HG02938 (cell line): ENCODE data around the gene ZFC3H1.
A peak's percentile ranks its signal among the peaks of the same experiment; 100 is the strongest.

Experiments used
- ATAC-seq: cut with Tn5 transposase; IDR thresholded peaks from one replicate; pipeline ENCODE4 v1.9.1; 2021; ENCODE audit warnings: mild to moderate bottlenecking, moderate library complexity; ENCODE audit not compliant: unreplicated experiment

The ZFC3H1 gene

DNA sequence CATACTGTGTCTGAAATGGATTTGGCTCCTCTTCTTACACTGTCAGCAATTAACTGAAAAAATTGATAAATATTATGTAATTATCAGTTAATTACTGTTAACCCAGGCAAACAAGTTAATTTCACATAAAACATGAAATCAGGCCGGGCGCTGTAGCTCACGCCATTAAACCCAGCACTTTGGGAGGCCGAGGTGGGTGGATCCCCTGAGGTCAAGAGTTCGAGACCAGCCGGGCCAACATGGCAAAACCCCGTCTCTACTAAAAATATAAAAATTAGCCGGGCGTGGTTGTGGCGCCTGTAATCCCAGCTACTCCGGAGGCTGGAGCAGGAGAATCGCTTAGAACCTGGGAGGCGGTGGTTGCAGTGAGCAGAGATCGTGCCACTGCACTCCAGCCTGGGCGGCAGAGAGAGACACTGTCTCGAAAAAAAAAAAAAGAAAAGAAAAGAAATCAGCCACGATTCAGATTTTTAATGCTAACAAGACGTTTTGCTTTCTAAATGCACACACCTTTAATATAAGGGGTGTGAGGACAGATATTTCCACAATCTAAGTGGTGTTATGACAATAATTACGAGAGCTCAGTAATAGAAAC is 21.8 kb upstream of the ZFC3H1 start:
- no peak for ATAC-seq

DNA sequence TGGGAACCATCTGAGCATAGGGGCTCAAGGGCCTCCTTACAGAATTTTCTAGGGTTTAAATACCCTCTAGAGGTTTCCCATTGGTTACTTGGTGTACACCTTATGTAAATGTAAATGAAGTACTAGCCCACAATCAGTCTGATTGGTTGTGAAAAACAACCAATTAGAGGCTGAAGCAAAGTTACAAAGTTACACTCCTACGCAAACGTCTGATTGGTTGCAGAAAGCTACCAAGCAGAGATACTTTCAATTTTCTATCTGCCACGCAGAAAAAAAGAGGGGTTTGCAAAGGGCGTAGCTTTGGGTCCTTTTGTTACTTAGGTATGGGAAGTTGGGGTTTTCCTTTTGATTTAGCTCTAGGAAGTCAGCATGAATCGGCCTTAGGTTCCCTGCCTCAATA is 20.4 kb upstream of the ZFC3H1 start:
- no peak for ATAC-seq

DNA sequence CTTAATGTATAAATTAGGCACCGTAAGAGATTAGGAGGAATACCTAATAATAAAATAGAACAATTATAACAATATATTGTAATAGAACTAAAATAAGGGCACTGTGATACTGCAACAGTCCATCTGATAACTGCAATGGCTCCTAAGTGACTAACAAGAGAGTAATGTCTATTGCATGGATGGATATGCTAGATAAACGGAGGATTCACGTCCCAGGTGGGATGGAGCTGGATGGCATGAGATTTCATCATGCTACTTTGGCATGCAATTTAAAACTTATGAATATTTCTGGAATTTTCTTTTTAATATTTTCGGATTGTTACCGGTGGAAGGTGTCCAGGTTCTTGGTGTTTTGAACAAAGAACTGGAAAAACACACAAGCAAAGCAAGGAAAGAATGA is 20.0 kb upstream of the ZFC3H1 start:
- no peak for ATAC-seq

DNA sequence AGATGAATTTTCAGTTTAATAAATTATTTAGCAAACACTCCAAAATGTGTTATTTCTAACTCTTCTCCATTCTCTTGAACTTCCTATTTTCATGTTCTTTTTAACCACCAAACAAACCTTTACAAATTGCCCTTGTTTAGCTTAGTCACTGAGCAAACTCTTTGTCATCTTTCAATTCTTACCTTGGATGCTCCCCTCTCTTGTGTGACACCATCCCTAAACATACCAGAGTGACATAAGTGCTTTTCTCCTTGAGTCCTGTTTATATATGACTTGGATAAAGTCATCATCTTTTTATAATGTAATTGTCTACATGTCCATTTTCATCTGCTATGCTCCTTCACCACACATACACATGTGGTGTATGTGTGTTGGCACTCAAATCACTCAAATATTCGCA is 18.8 kb upstream of the ZFC3H1 start:
- ATAC-seq = no peak

DNA sequence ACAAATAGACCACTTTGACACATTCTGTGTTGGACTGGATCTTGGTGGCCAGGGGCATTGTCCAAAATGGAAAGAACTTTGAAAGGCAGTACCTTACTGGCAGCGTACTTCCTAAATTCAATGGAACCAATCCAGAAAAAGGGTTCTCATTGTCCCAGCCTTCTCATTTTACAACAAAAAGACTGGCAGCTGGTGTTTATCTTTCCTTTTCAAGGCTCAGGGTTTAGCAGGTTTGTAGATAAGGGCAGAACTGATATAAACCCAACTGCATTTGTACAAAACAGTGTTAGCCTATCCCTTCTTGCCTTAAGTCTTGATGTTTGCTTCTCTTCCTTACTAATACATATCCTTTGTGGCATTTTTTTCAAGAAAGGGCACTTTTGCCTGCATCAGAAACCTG is 8.2 kb upstream of the ZFC3H1 start:
- ATAC-seq = no peak

DNA sequence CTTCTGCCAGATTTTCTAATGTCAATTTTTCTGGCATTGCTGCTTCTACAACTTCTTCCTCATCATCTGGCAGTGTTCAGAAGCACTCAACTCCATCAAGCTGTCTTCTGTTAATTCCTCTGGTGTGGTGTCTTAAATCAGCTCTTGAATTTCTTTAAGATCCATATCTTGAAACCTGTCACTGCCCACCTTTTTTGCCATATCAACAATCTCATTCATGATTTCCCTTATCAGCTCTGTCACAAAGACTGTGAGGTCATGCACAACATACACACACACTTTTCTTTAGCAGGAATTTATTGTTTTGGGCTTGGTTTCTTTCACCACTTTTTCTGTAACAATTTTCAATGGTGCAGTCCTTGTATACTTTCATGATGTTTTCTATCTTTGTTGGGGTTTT is 7.7 kb upstream of the ZFC3H1 start:
- no peak for ATAC-seq

DNA sequence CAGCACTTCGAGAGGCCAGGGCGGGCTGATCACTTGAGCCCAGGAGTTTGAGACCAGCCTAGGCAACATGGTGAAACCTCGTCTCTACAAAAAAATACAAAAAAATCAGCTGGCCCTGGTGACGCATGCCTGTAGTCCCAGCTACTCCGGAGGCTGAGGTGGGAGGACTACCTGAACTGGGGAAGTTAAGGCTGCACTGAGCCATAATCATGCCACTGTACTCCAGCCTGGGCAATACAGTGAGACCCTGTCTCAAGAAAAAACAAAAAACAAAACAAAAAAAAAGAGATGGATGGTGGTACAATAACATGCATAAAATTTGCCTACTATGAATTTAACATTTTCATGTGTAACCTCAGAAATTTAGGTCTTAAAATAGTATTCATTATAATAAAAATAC is 2.6 kb upstream of the ZFC3H1 start:
- ATAC-seq = no peak

DNA sequence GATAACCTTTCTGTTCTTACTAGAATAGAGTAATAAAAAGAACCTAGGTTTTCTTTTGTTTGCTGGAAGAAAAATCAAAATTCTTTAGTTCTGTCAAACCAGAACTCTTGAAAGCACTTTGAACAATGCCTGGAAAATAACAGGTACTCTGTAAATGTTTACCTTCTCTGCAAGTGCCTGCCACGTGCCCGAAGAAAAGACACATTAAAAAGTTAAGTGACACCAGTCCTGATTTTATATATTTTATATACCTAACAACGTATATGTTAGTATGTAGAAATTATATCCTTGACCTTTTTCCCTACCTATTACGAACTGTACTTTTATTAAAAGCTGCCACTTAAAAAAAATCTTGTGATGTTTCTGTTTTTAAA is 1.4 kb upstream of the ZFC3H1 start:
- no peak for ATAC-seq

DNA sequence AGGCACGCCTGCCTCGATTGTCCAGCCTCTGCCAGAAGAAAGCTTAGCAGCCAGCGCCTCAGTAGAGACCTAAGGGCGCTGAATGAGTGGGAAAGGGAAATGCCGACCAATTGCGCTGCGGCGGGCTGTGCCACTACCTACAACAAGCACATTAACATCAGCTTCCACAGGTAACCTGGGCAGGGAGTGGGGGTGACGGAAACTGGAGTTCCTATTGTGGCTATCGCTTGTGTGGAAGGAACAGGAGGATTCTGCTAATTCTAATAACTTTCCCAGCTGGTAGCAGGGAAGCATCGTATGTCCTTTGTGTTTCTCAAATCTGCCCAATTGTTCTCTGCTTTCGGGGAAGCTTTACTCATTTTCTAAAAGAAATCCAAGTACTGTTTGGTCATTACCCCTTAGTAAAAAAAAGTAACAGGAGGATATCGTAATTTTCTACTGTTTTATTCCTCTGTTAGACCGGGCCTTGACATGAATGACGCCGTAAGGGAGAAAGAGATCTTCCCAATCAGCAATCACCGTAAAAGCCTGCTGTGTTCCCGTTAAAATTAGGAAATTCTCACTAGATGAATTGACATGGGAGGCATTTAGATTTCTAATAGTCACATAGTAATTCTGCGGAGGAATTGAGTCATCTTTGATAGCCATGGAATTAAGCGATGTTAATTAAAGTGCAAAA is 902 bp upstream of the ZFC3H1 start:
- peak; percentile 6 for ATAC-seq

DNA sequence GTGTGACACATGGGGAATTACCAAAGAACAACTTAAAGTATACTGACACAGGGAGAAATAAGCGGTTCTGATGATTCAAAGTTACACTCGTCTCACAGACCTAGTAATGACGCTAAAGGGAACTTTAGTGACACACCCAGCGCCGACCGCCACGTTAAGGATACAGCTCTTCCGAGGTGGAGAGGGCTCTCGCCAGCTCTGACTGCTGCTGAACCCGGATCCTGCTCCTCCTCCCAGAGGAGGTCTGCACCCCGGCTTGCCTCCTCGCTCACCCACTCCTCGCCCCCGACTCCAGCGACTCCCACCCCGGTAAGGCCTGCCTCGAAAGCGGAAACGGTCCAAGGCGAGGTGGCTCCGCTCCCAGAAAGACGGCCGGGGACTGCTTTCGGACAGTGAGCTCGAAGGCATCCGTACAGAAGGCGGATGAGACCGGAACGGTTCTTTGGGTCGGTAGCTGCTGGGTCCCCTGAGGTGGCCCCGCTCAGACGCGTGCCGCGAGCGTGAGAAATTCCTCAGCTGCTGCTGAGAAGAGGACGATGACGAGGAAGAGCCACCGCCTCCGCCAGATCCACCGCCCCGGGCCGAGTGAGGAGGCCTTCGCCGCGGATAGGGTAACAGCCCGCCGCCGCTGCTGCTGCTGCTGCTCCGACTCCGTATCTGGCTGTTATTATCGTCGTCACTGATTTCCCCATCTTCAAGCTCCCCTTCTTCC is 643 bp downstream of the ZFC3H1 start:
- ATAC-seq = peak; percentile 36

DNA sequence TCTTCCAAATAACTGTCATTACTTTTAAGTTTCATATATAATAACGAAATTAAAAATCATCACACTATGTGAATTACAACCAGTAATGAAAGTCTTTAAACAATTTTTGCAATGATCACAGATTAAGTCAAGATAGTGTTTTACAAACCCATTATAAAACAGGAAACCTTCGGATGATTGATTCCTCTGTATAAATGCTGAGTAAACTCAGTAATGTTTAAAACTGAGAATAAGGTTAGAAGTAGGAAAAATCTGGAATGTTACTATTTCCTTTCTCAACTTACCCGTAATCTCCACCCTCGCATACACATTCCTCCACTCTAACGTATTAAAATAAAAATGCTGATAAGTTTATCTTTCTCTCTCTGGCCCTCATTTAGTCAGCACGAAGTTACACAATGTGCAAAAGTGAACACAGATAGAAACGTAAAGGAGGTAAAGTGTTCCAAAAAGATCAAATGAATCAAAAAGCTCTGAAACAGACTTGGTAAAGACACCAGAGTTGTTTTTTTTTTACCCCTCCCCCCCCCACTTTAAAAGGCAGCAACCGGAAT is 1.6 kb downstream of the ZFC3H1 start:
- no peak for ATAC-seq

DNA sequence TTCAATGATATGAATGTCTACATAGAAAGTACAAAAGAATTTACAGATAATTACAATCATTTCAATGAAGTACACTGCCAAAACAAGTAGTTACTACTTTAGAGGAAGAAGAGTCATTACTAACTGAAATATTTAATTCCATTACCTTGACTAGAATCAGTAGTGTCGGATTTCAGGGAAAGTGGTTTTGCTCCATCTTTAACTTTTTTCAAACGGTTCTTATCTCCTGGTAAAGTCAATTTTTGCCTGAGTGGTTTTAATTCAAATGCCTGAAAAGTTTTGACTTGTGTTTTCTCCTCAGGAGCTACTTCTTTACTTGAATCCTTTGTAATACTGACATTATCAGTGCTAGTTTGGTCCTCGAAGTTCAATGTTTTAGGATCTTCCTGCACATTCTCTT is 6.9 kb downstream of the ZFC3H1 start:
- no peak for ATAC-seq

DNA sequence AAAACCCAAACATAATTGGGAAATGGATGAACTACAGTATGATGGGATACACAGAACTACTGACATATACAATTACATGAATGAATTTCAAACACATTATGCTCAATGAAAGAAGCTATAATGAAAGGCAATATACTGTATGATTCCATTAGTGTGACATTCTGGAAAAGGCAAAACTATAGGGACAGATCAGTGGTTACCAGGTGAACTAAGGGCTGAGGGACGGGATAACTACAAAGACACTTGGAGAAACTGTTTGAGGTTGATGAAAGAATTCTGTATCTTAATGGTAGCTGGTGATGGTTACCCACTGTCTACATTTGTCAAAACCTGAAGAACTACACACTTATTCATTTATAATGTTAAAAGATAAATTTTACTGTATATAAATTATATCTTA is 7.7 kb downstream of the ZFC3H1 start:
- ATAC-seq = no peak

DNA sequence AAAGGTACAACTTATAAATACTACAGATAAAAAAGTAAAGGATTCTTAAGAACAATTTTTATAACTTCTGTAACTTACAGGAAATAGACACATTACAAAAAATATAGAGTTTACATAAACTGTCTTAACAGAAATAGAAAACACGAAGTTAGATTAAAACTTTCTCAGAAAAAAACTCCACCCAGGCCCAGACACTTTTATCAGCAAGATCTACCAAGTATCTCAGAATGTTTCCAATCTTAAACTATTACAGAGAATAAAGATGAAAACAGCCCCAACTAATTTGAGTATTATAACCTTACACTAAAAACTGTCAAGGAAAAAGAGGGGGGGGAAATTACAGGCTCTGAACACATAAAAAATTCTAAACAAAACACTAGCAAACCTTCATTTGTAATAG is 8.2 kb downstream of the ZFC3H1 start:
- no peak for ATAC-seq

DNA sequence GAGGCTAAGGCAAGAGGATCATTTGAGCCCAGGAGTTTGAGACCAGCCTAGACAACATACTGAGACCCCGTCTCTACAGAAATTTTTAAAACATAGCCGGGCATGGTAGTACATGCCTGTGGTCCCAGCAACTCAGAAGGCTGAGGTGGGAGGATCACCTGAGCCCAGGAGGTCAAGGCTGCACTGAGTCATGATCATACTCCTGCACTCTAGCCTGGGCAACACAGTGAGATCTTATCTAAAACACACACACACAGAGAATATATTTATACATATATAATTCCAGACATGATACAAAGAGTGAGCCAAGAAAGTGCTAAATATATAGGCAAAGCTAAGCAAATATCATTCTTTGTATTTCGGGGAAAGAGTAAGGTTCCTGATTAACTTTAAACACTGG is 9.4 kb downstream of the ZFC3H1 start:
- no peak for ATAC-seq

DNA sequence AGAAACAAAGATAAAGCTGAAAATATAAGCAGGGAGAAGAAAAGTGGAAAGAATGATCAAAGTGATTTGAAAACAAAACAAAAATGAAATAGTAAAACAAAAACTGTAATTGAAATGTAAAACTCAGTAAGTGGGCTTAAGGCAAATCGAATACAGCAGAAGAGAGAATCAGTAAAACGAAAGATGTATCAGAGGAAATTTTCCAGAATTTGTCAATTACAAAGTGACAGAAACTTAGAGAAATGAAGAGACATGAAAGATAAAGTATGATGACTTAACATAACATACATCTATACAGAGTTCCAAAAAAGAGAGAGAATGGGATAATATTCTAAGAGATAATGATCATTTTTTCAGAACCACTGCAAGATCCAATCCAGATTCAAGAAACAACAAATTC is 10.5 kb downstream of the ZFC3H1 start:
- no peak for ATAC-seq

DNA sequence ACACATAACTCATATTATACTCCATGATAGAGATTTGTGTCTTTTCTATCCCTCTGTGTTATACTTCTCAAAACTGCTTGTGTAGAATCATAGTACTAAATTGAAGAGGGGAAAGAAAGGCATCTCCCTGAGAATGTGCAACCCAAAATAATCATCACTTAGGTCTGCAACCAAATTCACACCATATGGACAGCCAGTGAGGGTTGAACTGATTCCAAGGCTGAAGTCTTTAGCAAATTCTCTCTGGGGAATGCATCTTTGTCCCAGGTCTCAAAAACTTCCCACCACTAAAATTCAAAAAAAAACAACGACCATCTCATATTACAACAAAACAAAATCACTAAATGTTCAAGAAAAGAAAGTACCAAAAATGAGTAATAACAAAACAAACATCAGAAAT is 11.0 kb downstream of the ZFC3H1 start:
- ATAC-seq = no peak

DNA sequence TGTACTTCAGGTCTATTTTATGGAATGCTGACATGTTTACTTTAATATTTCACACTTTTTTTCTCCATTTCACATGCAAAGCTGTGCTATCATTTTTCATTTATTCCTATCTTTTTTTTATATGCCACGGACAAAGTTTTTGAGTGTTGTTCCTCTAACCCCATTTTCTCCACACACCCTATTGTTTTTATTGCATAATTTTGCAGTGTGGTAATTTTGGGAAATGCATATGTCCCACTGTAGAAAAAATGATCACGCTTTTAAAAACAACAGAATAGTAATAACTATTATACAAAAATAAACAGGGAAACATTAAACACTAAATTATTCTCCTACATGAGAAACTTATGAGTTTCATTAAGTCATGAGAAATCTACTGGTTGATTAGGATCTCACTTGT is 14.2 kb downstream of the ZFC3H1 start:
- no peak for ATAC-seq

DNA sequence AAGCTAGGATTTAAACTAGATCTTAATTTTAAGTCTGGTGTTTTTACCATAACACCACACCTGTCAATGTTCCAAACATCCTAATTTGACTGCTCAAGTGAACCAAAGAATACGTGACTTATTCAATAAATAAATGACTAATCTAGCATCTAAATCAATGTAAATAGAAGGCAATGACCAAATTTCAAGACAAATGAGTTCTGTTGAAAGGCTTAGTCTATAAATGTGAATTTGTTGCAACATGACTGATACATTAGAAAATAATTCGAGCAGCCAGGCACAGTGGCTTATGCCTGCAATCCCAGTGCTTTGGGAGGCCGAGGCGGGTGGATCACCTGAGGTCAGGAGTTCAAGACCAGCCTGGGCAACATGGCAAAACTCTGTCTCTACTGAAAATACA is 15.1 kb downstream of the ZFC3H1 start:
- no peak for ATAC-seq

DNA sequence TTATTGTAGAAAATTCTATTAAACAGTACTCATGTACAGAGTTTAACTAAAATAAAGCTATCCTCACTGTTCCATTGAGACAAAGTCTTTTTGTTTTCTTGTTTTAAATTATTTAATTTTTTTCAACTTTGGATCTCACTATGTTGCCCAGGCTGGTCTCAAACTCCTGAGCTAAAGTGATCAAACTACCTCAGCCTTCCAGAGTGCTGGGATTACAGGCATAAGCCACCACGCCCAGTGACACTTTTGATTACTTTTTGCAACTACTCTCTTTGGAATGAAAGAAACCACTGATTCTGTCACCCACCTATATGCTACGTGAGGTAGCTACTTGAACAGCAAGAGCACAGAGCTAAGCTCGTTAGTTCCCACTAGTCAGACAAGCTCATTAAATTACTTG is 17.1 kb downstream of the ZFC3H1 start:
- ATAC-seq = no peak

DNA sequence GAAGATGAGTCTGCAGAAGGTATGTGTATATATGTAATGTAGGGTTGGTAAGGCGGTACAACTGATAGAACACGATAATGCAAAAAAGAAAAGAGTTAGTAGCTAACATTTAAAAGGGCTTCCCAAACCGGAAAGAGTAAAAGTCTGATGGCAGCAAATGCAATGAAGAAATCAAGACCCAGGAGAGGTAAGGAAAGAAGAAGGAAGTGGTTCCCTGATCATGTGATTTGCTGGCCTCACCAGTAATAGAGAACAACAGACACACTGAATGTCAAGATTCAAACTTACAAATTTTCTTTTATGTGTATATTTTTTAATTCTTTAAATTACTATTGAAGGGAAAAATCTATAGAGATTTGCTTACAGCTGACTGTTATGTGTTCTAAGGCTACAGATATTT is 18.4 kb downstream of the ZFC3H1 start:
- ATAC-seq = no peak

DNA sequence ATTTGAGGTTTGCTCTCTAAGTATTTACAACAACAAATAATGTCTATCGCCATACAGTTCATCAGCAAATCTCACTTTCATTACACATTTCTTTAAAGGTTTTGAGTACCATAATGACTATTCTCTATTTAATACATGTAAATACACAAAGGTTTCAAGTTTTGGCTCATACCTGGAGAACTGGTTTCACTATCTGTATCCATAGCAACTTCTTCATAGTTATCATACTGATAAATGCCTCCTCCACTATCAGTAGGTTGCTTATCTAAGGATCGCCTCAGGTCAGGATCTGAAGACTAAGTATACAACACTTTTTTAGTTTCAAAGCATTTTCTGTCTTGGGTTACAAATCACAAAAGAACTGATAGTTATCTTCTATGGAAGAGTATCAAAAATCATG is 21.4 kb downstream of the ZFC3H1 start:
- ATAC-seq = peak; percentile 72
